ENCODE results near the gene UTP3. TPM values are rescaled to one million over a fixed set of nuclear protein-coding genes. Genes with fewer than 3 reads are reported as not detected.

Gene UTP3
- total RNA-seq, 3 donors from 2014 or later: 49.2 to 54.8 (median 51.4) TPM

Other genes starting within 250 kb of the UTP3 start
- gene MUC7, start 216.3 kb upstream of the UTP3 start, total RNA-seq: not detected
- not detected for gene AMTN, start 170.0 kb upstream of the UTP3 start, total RNA-seq
- not detected for gene AMBN, start 96.3 kb upstream of the UTP3 start, total RNA-seq
- not detected for gene ENAM, start 59.8 kb upstream of the UTP3 start, total RNA-seq
- gene JCHAIN, start 22.0 kb upstream of the UTP3 start, total RNA-seq: 1 to 10 TPM in 2 of 3 donors, under 1 TPM in 1; 0.58 to 1.4 (median 1.1) TPM
- 1 to 10 TPM; 6.3 to 8.0 (median 7.9) TPM for gene RUFY3, start 33.4 kb downstream of the UTP3 start, total RNA-seq
- gene GRSF1, start 151.4 kb downstream of the UTP3 start, total RNA-seq: 100 to 1,000 TPM in 2 of 3 donors, 10 to 100 TPM in 1; 93.5 to 105 (median 103) TPM
- 10 to 100 TPM; 15.9 to 18.5 (median 17.2) TPM for gene MOB1B, start 213.8 kb downstream of the UTP3 start, total RNA-seq